NB4 (cell line): ENCODE measurements around the gene CPEB2.

ENCODE experiments used
- MYC ChIP-seq: IDR thresholded peaks from 2 replicates; pipeline ENCODE4 v1.6.1; 2011; ENCODE audit warnings: low read depth, low read length
- POLR2A ChIP-seq: IDR thresholded peaks from 2 replicates; pipeline ENCODE4 v1.6.1; 2011; ENCODE audit warnings: mild to moderate bottlenecking; ENCODE audit not compliant: insufficient read length; ENCODE audit errors: extremely low read depth
- TF ChIP-seq, protein P1 (sequence below): IDR thresholded peaks from one replicate; pipeline ENCODE4 v1.5.1; 2012; ENCODE audit warnings: low read depth, low read length
- TF ChIP-seq, protein P2 (sequence below): IDR thresholded peaks from 2 replicates; pipeline ENCODE4 v1.6.1; 2011; ENCODE audit warnings: low read depth, low read length

DNA sequence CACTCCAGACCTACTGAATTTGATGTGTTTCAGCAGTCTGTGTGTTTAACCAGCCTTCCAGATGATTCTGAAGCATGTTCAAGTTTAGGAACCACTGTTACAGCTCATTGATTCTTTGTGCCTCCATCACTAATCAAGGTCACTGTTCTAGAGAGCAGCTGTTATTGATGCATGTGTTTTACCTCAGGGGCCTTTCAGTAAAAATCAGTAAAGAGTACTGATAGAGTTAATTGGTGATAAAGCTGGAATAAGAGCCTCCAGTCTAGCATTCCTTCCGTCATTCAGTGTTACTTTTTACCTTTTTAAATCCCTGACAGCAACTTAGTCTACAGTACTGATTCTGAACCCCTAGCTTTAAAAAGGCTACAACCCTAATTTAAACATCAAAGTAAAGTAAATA lies 12.9 kb downstream of the CPEB2 start:
- TF ChIP-seq, protein P1, sequence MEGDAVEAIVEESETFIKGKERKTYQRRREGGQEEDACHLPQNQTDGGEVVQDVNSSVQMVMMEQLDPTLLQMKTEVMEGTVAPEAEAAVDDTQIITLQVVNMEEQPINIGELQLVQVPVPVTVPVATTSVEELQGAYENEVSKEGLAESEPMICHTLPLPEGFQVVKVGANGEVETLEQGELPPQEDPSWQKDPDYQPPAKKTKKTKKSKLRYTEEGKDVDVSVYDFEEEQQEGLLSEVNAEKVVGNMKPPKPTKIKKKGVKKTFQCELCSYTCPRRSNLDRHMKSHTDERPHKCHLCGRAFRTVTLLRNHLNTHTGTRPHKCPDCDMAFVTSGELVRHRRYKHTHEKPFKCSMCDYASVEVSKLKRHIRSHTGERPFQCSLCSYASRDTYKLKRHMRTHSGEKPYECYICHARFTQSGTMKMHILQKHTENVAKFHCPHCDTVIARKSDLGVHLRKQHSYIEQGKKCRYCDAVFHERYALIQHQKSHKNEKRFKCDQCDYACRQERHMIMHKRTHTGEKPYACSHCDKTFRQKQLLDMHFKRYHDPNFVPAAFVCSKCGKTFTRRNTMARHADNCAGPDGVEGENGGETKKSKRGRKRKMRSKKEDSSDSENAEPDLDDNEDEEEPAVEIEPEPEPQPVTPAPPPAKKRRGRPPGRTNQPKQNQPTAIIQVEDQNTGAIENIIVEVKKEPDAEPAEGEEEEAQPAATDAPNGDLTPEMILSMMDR, result no peak
- TF ChIP-seq POLR2A (no peak), MYC (no peak)
- TF ChIP-seq, protein P2, sequence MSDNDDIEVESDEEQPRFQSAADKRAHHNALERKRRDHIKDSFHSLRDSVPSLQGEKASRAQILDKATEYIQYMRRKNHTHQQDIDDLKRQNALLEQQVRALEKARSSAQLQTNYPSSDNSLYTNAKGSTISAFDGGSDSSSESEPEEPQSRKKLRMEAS, result no peak
